Measurements from ENCODE around the gene PTPRG. TPM values are rescaled to one million over a fixed set of nuclear protein-coding genes. Genes with fewer than 3 reads are reported as not detected.
A peak's percentile ranks its signal among the peaks of the same experiment; 100 is the strongest.

Gene PTPRG
- total and polyA plus RNA-seq, 5 experiments from 2014 or later, result not detected

DNA sequence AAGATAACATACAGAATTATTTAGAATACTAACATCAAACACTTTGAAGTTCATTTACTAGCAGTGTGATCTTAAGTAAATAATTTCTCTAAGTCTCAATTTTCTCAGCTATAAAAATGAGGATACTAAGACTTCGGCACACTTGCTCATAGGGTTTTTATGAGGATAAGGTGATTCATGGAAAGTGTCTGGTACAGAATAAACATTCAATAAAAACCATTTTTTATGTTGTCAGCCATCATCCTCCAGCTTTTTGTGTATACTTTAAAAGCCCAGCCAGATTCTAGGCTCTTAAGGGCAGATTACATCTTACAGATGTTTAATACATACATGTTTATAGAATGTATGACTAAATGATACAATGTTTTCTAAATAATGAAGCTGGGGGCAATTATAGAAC, 755.2 kb downstream of the PTPRG start:
- no peak for DNase-seq
- POLR2A ChIA-PET, result no interaction called here
- H3K27me3 Mint-ChIP-seq, result peaks cover 11 to 68% (median 35%) of the 10 kb centered on the region in 5 donors
- H3K36me3 Mint-ChIP-seq, result peaks cover 0 to 22% (median 0%) of the 10 kb centered on the region in 3 donors
- no peak for ATAC-seq
- no peak overlapping the region for H3K4me3 Mint-ChIP-seq
- peaks cover 0 to 28% (median 16%) of the 10 kb centered on the region in 9 donors for H3K9me3 Mint-ChIP-seq
- H3K4me1 Mint-ChIP-seq, result peaks cover 6 to 10% (median 9%) of the 10 kb centered on the region in 4 donors
- no peak overlapping the region for H3K27ac Mint-ChIP-seq

DNA sequence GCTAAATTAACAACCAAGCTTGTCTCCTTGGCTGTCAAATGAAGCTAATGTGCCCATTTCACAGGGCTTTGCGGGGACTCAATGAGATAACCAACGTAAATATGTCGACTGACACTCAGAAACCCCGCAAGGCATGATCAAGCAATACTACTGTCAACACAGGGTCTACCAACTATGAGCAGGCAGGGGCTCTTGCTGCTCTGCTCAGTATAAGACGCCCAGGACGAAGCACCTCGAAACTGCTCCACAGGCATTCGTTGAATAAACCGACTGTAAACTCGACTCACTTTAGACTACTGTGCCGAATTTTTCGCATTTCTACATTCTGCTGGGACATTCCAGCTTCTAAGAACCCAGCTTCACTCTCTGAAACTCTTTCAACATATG, 757.0 kb downstream of the PTPRG start:
- H3K4me1 Mint-ChIP-seq, result peaks cover 6 to 10% (median 9%) of the 10 kb centered on the region in 4 donors
- POLR2A ChIA-PET, result no interaction called here
- peak overlapping the region; percentile 77 to 92 (median 88) for H3K4me3 Mint-ChIP-seq
- H3K27ac Mint-ChIP-seq, result peak overlapping the region in 2 of 10 donors; percentile 75 to 76
- no peak for ATAC-seq
- peaks cover 11 to 68% (median 35%) of the 10 kb centered on the region in 5 donors for H3K27me3 Mint-ChIP-seq
- peaks cover 0 to 22% (median 0%) of the 10 kb centered on the region in 3 donors for H3K36me3 Mint-ChIP-seq
- peaks cover 0 to 28% (median 16%) of the 10 kb centered on the region in 9 donors for H3K9me3 Mint-ChIP-seq
- no peak for DNase-seq

DNA sequence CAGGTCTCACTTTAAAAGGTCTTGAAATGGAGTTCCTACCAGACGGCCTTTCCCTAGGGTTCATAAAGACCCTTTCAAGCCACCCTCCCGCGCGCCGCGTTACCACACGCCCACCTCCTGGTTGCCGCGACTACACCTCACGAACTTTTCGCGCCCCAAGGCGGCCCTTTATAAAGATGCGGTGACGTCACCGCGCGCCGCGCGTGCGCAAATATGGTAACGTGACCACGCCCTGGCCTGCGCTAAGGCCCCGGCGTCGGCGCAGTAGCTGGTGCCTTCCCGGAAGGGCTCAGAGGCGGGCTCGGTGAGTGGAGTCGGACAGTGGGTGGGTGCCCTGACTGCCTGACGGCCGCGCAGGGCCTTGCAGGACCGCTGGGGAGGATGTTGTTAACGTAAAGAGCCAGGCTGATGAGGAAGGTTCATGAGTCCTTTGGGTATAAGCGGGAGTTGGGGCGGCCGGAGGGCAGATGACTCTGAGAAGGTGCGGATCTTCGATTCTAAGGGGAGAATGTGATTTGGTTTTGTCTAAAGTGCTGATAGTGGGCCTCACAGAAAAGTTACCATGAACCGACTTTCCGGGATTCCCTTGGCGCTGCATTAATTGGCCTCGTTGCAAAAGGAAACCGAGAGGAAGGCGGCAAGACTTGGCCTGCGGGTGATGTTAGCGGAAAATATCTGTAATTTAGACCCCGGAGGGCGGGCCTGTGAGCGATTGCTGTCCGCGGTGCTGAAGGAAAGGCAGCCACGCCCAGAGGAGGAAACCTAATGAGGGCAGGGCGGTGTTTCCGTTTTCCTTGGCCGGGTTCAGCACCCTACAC, 757.6 kb downstream of the PTPRG start:
- peaks cover 0 to 22% (median 0%) of the 10 kb centered on the region in 3 donors for H3K36me3 Mint-ChIP-seq
- peaks cover 6 to 10% (median 9%) of the 10 kb centered on the region in 4 donors for H3K4me1 Mint-ChIP-seq
- peak overlapping the region; percentile 77 to 92 (median 88) for H3K4me3 Mint-ChIP-seq
- H3K27ac Mint-ChIP-seq, result peak overlapping the region; percentile 47 to 88 (median 76)
- ATAC-seq (peak; percentile 79 to 86), DNase-seq (peak in 9 of 10 donors; percentile 8 to 68 (median 35))
- peaks cover 0 to 28% (median 16%) of the 10 kb centered on the region in 9 donors for H3K9me3 Mint-ChIP-seq
- POLR2A ChIA-PET, result no interaction called here
- H3K27me3 Mint-ChIP-seq, result peaks cover 11 to 68% (median 35%) of the 10 kb centered on the region in 5 donors

DNA sequence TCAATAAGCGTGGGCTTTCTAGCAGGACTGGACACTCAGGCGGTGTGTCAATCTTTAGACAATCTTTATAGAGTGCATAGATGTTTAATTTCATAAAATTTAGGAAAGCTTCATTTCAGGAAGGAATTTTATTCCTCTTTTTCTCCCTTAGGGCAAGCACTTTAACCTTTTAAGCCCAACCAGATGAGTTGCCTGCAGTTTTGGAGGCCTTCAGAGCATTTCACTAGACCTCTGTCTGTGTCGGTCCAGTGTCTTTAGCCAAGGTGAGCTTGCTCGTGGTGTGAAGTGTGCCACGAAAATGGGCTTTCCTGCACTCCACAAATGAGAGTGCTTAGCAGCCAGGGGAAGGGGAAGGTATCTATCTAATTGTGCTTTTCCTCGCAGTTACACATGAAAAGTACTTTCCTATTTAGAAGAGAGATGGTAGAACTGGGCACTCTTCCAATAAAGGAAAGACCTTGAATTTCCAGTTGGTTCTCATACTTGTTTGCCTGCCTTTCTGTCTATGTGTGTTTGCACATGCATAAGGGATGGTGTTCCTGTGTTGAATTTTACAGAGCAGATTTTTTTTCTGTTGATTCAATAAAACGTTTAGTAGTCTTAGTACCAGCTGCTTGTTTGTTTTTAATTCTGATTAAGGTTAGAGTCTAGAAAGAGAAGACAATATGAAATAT, 758.3 kb downstream of the PTPRG start:
- no peak for DNase-seq
- ATAC-seq, result no peak
- Mint-ChIP-seq H3K4me3 (peak overlapping the region; percentile 77 to 92 (median 88)), H3K27ac (no peak overlapping the region), H3K27me3 (peaks cover 11 to 62% (median 32%) of the 10 kb centered on the region in 5 donors), H3K9me3 (peaks cover 0 to 28% (median 16%) of the 10 kb centered on the region in 9 donors), H3K4me1 (peaks cover 6 to 10% (median 9%) of the 10 kb centered on the region in 4 donors), H3K36me3 (peaks cover 0 to 22% (median 0%) of the 10 kb centered on the region in 3 donors)
- POLR2A ChIA-PET, result no interaction called here

DNA sequence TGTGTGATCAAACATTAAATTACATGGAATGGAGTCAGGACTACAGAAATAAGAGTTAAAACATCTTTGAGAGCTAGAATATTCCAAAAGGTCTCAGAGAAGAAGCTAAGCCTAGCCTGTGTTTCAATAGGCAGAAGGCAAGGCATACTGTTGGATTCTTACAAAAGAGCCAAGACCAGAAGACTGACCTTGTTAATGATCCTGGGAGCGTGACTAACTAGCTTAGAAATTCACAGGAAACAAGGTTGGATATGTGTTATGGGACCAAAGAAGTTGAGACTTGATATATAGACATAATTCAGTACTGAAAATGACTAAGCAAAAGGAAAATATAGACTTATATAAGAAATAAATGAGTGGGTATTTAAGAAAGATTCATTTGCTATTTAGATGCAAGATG, 761.9 kb downstream of the PTPRG start:
- peaks cover 0 to 8% (median 0%) of the 10 kb centered on the region in 3 donors for H3K36me3 Mint-ChIP-seq
- ATAC-seq (no peak), DNase-seq (no peak)
- POLR2A ChIA-PET, result no interaction called here
- peaks cover 5 to 10% (median 9%) of the 10 kb centered on the region in 4 donors for H3K4me1 Mint-ChIP-seq
- no peak overlapping the region for H3K27ac Mint-ChIP-seq
- peaks cover 2 to 27% (median 16%) of the 10 kb centered on the region in 5 donors for H3K27me3 Mint-ChIP-seq
- no peak overlapping the region for H3K4me3 Mint-ChIP-seq
- H3K9me3 Mint-ChIP-seq, result peaks cover 0 to 19% (median 7%) of the 10 kb centered on the region in 9 donors

DNA sequence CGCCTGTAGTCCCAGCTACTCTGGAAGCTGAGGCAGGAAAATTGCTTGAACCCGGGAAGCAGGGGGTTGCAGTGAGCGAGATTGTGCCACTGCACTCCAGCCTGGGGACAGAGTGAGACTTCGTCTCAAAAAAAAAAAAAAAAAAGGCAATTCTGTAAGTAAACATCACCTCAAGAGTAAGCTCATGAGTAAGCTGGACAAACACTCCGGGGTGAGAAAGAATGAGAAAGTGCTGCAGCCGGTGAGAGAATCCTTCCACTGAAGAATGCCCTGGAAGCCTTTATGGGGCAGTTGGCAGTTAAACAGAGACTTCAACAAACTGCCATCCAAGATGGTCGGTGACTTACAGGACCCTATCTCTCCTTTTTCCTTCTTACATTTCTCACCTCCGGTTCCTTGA, 764.5 kb downstream of the PTPRG start:
- Mint-ChIP-seq H3K4me1 (no peaks in the 10 kb centered on the region), H3K27ac (no peak overlapping the region), H3K36me3 (no peaks in the 10 kb centered on the region), H3K9me3 (peaks cover 0 to 4% (median 0%) of the 10 kb centered on the region in 9 donors), H3K4me3 (no peak overlapping the region), H3K27me3 (peaks cover 0 to 13% (median 8%) of the 10 kb centered on the region in 5 donors)
- DNase-seq, result no peak
- POLR2A ChIA-PET, result no interaction called here
- no peak for ATAC-seq

DNA sequence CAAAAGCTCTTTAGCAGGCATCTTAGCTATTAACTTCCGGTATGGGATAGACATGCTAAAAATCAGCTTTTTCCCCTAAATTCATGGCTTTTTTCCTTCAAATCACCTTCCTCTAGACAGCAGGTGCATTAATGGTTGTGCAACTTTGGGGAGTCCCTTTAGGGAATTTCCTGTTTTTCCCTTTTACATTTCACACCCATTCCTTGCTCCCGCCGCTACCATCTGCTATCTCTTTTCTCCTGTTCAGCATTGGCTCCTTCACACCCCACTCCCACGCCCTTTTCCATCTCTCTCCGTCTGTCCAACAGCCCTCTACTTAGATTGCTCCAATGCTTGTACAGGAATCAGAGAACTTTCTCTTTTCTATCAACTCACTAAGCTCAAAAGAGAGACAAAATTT, 768.6 kb downstream of the PTPRG start:
- Mint-ChIP-seq H3K4me3 (no peak overlapping the region), H3K4me1 (no peaks in the 10 kb centered on the region), H3K9me3 (no peaks in the 10 kb centered on the region), H3K36me3 (no peaks in the 10 kb centered on the region), H3K27me3 (peaks cover 0 to 10% (median 5%) of the 10 kb centered on the region in 5 donors), H3K27ac (no peak overlapping the region)
- no peak for ATAC-seq
- POLR2A ChIA-PET, result no interaction called here
- no peak for DNase-seq

DNA sequence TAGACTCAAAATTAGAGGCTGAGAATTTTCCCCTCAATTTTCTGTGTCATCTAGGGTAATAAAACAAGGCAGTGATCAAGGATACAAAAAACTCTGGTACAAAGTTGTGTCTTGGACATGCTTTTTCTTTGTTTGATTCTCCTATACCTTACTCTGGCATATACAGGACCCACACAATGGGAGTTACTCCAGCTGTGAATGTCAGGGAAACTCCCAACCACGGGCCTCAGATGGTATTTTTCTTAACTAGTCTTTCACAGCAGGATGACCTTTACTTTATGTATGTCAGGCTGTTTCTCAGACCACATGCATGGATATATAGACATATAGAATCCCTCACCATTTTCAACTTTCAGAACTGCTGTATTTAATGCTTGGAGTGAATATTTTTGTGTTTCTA, 770.6 kb downstream of the PTPRG start:
- Mint-ChIP-seq H3K4me3 (no peak overlapping the region), H3K36me3 (no peaks in the 10 kb centered on the region), H3K27me3 (peaks cover 0 to 10% (median 5%) of the 10 kb centered on the region in 5 donors), H3K4me1 (no peaks in the 10 kb centered on the region), H3K9me3 (no peaks in the 10 kb centered on the region), H3K27ac (no peak overlapping the region)
- no peak for ATAC-seq
- DNase-seq, result no peak
- POLR2A ChIA-PET, result no interaction called here

DNA sequence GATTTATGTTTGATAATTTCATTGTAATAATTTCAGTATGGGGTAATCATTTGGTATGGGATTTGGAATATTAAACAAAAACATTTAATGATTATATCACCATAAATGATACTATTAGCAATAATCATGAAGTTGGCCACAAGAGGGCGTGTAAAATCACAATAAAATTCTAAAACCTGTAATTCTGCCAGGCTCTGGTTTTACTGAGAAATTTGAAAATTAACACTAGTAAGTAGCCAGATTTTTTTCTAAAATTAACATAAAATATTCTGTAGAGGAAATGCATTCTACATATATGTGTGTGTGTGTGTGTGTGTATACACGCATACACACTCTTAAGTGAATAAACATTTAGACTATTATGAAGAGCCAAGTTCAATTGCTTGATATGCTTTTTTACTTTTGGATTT, 771.5 kb downstream of the PTPRG start:
- Mint-ChIP-seq H3K4me3 (no peak overlapping the region), H3K27ac (no peak overlapping the region), H3K27me3 (peaks cover 0 to 10% (median 5%) of the 10 kb centered on the region in 5 donors), H3K4me1 (no peaks in the 10 kb centered on the region), H3K9me3 (no peaks in the 10 kb centered on the region), H3K36me3 (no peaks in the 10 kb centered on the region)
- DNase-seq (peak in 1 of 10 donors; percentile 3), ATAC-seq (no peak)
- POLR2A ChIA-PET, result no interaction called here

DNA sequence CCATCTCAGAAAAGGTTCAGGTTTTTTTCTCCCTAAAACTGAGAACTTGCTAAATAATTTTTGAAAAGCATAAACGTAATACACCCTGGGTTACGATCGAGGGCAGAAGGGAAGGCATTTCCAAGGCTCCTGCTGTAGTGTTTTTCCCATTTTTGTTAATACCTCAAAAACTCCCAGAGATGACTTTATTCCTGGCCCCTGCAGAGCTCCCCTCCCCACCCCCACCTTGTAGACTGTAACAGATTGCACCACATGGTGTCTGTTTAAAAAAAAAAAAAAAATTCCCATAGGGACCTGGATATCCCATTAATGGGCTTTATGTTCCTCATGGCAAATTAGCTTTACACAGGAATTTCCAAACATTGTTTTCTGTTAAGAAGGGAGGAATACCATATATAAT, 773.8 kb downstream of the PTPRG start:
- Mint-ChIP-seq H3K27me3 (peaks cover 0 to 4% (median 1%) of the 10 kb centered on the region in 5 donors), H3K4me1 (no peaks in the 10 kb centered on the region), H3K9me3 (no peaks in the 10 kb centered on the region), H3K4me3 (no peak overlapping the region), H3K36me3 (no peaks in the 10 kb centered on the region), H3K27ac (no peak overlapping the region)
- no peak for ATAC-seq
- no peak for DNase-seq
- POLR2A ChIA-PET, result no interaction called here

DNA sequence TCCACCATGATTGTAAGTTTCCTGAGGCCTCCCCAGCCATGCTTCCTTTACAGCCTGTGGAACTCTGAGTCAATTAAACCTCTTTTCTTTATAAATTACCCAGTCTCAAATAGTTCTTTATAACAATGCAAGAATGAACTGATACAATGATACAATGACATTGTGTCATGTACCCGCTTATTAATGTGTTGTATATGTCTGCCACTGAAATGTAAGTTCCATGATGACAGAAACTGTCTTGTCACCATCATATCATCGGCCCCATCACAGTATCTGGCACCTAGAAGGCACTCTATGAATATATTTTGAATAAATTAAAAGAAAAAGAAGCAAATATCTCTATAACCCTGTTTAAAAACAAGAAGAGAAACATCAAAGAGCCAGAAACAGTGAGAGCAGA, 782.4 kb downstream of the PTPRG start:
- H3K36me3 Mint-ChIP-seq, result peaks cover 0 to 3% (median 0%) of the 10 kb centered on the region in 3 donors
- H3K4me3 Mint-ChIP-seq, result no peak overlapping the region
- no peak overlapping the region for H3K27ac Mint-ChIP-seq
- DNase-seq, result no peak
- ATAC-seq, result no peak
- peaks cover 0 to 5% (median 0%) of the 10 kb centered on the region in 9 donors for H3K9me3 Mint-ChIP-seq
- H3K27me3 Mint-ChIP-seq, result peaks cover 6 to 20% (median 7%) of the 10 kb centered on the region in 5 donors
- POLR2A ChIA-PET, result no interaction called here
- H3K4me1 Mint-ChIP-seq, result no peaks in the 10 kb centered on the region
